ENCODE results near the gene PYGO2. TPM values are rescaled to one million over a fixed set of nuclear protein-coding genes. Genes with fewer than 3 reads are reported as not detected.
A peak's percentile ranks its signal among the peaks of the same experiment; 100 is the strongest.

PYGO2 gene
- total RNA-seq, 1 experiment from 2014 or later: 33.2 TPM

DNA sequence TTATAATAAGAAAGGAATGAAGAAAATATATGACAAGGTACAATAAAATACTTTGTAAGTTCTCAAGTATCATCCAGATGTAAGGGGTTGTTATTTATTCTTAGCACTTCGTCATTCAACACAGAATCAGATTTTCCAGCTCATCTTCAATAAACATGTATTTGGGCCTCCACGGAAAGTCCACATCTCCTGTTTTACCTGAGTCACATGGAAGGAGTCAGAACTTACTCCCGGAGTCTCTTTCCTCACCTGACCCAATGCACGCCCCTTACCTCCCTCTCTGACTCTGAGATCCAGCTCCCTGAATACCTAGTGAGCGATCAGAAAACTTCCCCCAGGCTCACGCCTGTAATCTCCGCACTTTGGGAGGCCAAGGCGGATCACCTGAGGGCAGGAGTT lies 23.6 kb downstream of the PYGO2 start:
- peaks cover 5% of the 10 kb centered on the region; the same call in 1 of the 2 replicates for H3K79me2 ChIP-seq (ENCODE audit: low read depth)
- BruUV-seq (replicated peaks): no TSS peak
- H3K9me2 ChIP-seq (ENCODE audit: insufficient read depth): no peaks in the 10 kb centered on the region
- H3K27ac ChIP-seq: peak overlapping the region; percentile 93
- no peaks in the 10 kb centered on the region for H3K9me3 ChIP-seq (ENCODE audit: insufficient read depth, low read depth)
- no peaks in the 10 kb centered on the region for H4K20me1 ChIP-seq (ENCODE audit: insufficient read depth)
- no peaks in the 10 kb centered on the region for H3K27me3 ChIP-seq (ENCODE audit: insufficient read depth, low read depth)
- ChIA-PET CTCF (interaction anchor here (0.6 kb wide), 1 partner anchor 122 kb away, joined by 3 read pairs; no protein-coding TSS in a partner anchor), POLR2A (ENCODE audit: unreplicated experiment) (interaction anchor here (0.6 kb wide), 1 partner anchor 18 kb away, joined by 4 read pairs; no protein-coding TSS in a partner anchor)
- H3K4me3 ChIP-seq: peak overlapping the region; percentile 62
- H3K36me3 ChIP-seq (ENCODE audit: low read depth): no peaks in the 10 kb centered on the region
- H3K4me1 ChIP-seq (replicated peaks; ENCODE audit: insufficient read depth): peaks cover 46% of the 10 kb centered on the region
- no peak for TF ChIP-seq EZH2 (IDR thresholded peaks at IDR 0.05; ENCODE audit: low read depth)
- TF ChIP-seq, protein P1, sequence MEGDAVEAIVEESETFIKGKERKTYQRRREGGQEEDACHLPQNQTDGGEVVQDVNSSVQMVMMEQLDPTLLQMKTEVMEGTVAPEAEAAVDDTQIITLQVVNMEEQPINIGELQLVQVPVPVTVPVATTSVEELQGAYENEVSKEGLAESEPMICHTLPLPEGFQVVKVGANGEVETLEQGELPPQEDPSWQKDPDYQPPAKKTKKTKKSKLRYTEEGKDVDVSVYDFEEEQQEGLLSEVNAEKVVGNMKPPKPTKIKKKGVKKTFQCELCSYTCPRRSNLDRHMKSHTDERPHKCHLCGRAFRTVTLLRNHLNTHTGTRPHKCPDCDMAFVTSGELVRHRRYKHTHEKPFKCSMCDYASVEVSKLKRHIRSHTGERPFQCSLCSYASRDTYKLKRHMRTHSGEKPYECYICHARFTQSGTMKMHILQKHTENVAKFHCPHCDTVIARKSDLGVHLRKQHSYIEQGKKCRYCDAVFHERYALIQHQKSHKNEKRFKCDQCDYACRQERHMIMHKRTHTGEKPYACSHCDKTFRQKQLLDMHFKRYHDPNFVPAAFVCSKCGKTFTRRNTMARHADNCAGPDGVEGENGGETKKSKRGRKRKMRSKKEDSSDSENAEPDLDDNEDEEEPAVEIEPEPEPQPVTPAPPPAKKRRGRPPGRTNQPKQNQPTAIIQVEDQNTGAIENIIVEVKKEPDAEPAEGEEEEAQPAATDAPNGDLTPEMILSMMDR (conservative IDR thresholded peaks at IDR 0.05): no peak
- peak overlapping the region; percentile 95 for H2AFZ ChIP-seq
- H3K4me2 ChIP-seq: peak overlapping the region; percentile 82
- DNase-seq: no peak
- H3F3A ChIP-seq (ENCODE audit: insufficient read depth, low read depth): peaks cover 19% of the 10 kb centered on the region; the same call in 1 of the 2 replicates
- intact Hi-C loops (cut with micrococcal nuclease; ENCODE audit: unreplicated experiment): loop anchor here (1.0 to 5.0 kb wide), 5 partner anchors 34 to 379 kb away; partner anchors contain the start of gene UBE2Q1

- no peaks in the 10 kb centered on the region for H3K9me3 ChIP-seq (ENCODE audit: insufficient read depth, low read depth)
- H3K27ac ChIP-seq: peak overlapping the region; percentile 93
- peak; percentile 87 for DNase-seq
- peak overlapping the region; percentile 62 for H3K4me3 ChIP-seq
- no peaks in the 10 kb centered on the region for H3K27me3 ChIP-seq (ENCODE audit: insufficient read depth, low read depth)
- POLR2A ChIA-PET (ENCODE audit: unreplicated experiment): interaction anchor here (0.6 to 0.7 kb wide), 3 partner anchors 19 to 147 kb away, joined by 4 to 7 read pairs (median 5); partner anchors contain the start of gene SHC1
- intact Hi-C loops (cut with micrococcal nuclease; ENCODE audit: unreplicated experiment): loop anchor here (1.0 to 5.0 kb wide), 5 partner anchors 35 to 379 kb away; partner anchors contain the start of gene UBE2Q1
- no peak for TF ChIP-seq EZH2 (IDR thresholded peaks at IDR 0.05; ENCODE audit: low read depth)
- TF ChIP-seq, protein P1 (conservative IDR thresholded peaks at IDR 0.05): peak; percentile 26; the same call in 1 of the 2 replicates
- peak overlapping the region; percentile 82 for H3K4me2 ChIP-seq
- BruUV-seq (replicated peaks): TSS peak; percentile 98
- H2AFZ ChIP-seq: peak overlapping the region; percentile 95
- H3K9me2 ChIP-seq (ENCODE audit: insufficient read depth): no peaks in the 10 kb centered on the region
- CTCF ChIA-PET: no interaction called here
- H4K20me1 ChIP-seq (ENCODE audit: insufficient read depth): no peaks in the 10 kb centered on the region
- peaks cover 5% of the 10 kb centered on the region; the same call in 1 of the 2 replicates for H3K79me2 ChIP-seq (ENCODE audit: low read depth)
- peaks cover 26% of the 10 kb centered on the region; the same call in 1 of the 2 replicates for H3F3A ChIP-seq (ENCODE audit: insufficient read depth, low read depth)
- H3K4me1 ChIP-seq (replicated peaks; ENCODE audit: insufficient read depth): peaks cover 50% of the 10 kb centered on the region
- H3K36me3 ChIP-seq (ENCODE audit: low read depth): no peaks in the 10 kb centered on the region
Measured at GRCh38 chr1:154937085-154937987, 24.2 kb downstream of the PYGO2 start.

GRCh38 chr1:154936555-154937084 lies 25.0 kb downstream of the PYGO2 start, which contains the start of gene PMVK:
TSS of gene PMVK (minus strand) at chr1:154936719. CDS start at chr1:154936685, 34 bp downstream.
- Histone ChIP-seq H3K36me3 (ENCODE audit: low read depth) (no peaks in the 10 kb centered on the region), H2AFZ (peak within 1 kb of the TSS; percentile 95), H3K4me1 (replicated peaks; ENCODE audit: insufficient read depth) (peaks cover 50% of the 10 kb centered on the region), H3K9me2 (ENCODE audit: insufficient read depth) (no peaks in the 10 kb centered on the region), H3F3A (ENCODE audit: insufficient read depth, low read depth) (peaks cover 32% of the 10 kb centered on the region; the same call in 1 of the 2 replicates), H3K27ac (peak within 1 kb of the TSS; percentile 93), H3K79me2 (ENCODE audit: low read depth) (peaks cover 5% of the 10 kb centered on the region; the same call in 1 of the 2 replicates), H3K27me3 (ENCODE audit: insufficient read depth, low read depth) (no peaks in the 10 kb centered on the region), H3K4me2 (peak within 1 kb of the TSS; percentile 82), H4K20me1 (ENCODE audit: insufficient read depth) (no peaks in the 10 kb centered on the region), H3K9me3 (ENCODE audit: insufficient read depth, low read depth) (no peaks in the 10 kb centered on the region), H3K4me3 (peak within 1 kb of the TSS; percentile 62)
- peak; percentile 87 to 95 for DNase-seq
- TF ChIP-seq, protein P1 (conservative IDR thresholded peaks at IDR 0.05): peak; percentile 42; the same call in 1 of the 2 replicates
- no peak for TF ChIP-seq EZH2 (IDR thresholded peaks at IDR 0.05; ENCODE audit: low read depth)
- CTCF ChIA-PET: no interaction called here
- no TSS peak for BruUV-seq (replicated peaks)
- POLR2A ChIA-PET (ENCODE audit: unreplicated experiment): interaction anchor here (0.6 to 0.7 kb wide), 8 partner anchors 34 to 1014 kb away, joined by 3 to 26 read pairs (median 6); partner anchors contain the start of gene SHC1
- intact Hi-C loops (cut with micrococcal nuclease; ENCODE audit: unreplicated experiment): loop anchor here (1.0 to 5.0 kb wide), 5 partner anchors 36 to 378 kb away; partner anchors contain the start of gene UBE2Q1

Data from PC-9 (cell line).